ENCODE data around the gene EVA1C.
A peak's percentile ranks its signal among the peaks of the same experiment; 100 is the strongest.
"Not testable (repeated sequence)": the region's sequence is repeated elsewhere in the genome, so short reads cannot be mapped to it uniquely, and the experiment has no call there.

Gene EVA1C

DNA sequence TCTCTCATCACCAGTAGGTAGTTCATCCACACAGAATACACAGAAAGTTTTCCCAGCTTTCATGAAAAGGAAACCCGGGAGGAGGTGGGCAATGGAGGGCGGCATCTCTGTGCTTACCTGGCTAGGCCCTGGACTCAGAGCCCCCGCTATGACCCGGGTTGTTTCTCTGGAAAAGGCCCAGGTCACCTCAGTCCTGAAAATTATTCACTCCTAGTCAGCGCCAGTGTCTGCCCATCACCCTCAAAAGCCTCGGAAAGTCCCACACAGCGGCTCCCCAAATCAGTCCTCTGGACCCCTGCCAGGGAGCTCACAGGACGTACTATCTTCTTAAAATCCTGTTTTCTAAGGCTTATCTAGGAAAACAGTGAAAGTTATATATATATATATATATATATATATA is 121.6 kb downstream of the EVA1C start:
- no peak for DNase-seq

DNA sequence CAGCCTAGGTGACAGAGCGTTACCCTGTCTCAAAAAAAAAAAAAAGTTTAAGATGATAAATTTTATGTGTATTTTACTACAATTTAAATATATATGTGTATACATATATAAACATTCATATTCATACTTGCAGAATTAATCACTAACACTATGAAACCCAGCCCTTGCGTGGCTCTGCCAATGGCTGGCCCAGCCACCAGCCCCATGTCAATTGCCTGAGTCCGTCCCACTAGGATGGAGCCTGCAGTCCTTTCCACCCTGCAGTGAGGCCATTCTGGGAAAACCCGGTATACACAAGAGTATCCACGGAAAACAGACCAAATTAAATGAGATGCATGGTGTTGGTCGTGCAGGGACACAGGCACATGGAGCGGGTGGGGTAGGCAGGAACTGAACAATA is 123.1 kb downstream of the EVA1C start:
- no peak for DNase-seq

DNA sequence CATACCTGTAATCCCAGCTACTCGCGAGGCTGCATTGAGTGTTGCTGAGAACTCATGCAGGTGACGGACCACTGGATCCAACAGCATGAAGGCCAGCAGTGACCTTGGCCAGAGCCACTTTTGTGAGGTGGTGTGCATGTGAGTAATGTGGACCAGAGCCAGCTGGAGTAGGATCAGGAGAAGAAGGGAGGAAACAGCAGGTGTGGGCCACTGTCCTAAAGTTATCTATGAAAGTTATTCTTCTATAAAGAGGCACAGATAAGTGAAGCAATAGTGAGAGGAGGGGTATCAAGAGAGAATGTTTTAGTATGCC is 125.0 kb downstream of the EVA1C start:
- DNase-seq = no peak

DNA sequence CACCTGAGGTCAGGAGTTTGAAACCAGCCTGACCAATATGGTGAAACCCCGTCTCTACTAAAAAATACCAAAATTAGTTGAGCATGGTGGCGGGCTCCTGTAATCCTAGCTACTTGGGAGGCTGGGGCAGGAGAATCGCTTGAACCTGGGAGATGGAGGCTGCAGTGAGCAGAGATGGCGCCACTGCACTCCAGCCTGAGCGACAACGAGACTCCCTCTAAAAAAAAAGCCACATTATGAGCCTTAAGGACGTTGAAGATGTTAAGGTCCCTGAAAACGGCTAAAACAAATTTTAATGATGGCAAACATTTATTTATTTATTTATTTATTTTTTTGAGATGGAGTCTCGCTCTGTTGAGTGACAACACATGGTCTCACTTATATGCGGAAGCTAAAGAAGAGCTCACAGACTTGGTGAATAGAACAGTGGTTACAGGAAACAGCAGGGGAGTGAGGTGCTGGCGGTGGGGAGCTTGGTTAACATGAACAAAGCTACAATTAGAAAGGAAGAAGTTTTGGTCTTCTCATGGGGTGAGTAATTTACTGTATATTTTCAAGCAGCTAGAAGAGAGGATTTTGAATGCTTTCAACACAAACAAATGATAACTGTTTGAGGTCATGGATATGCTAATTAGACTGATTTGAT is 125.8 kb downstream of the EVA1C start:
- DNase-seq = no peak

DNA sequence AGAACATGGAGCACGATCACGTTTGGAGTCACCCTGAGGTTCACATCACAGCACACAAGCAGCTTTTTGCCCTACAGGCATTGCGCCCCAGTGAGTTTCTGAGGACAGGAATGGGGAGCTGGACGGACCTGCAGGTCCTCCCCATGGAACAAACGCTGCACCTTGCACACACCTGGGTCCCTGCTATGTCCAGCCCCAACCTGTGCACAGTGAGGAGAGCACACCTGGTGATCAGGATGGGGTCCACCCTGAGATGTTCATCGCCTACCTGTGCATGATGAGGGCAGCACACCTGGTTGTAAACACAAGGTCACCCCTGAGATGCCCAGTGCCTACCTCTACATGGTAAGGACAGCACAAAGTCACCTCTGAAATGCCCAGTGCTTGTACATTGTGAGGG is 126.9 kb downstream of the EVA1C start:
- DNase-seq = no peak

DNA sequence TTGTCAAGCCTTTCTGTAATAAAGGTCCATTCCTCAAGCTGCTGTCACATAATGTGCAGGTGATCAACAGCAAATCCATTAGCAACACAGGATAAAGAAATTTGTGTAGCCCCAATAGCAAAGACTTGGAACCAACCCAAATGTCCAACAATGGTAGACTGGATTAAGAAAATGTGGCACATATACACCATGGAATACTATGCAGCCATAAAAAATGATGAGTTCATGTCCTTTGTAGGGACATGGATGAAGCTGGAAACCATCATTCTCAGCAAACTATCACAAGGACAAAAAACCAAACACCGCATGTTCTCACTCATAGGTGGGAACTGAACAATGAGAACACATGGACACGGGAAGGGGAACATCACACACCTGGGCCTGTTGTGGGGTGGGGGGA is 130.6 kb downstream of the EVA1C start:
- DNase-seq = not testable (repeated sequence)

DNA sequence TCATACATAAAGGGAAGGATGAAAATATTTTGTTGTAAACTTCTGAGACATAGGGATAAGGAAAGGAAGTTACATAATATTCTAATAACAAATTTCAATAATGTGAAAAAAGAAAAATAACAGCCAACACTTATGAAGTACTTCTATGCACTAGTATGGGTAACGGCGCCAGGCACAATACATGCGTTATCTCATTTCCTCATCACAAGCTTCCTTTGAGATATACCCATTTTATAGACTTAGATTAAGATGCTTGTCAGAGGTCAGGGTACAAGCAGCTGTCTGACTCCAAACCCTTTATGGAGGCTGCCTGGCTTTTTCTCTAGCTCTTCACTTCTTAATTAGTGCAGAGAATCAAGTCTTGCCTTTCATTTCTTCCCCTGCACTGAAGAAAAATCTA is 131.5 kb downstream of the EVA1C start:
- no peak for DNase-seq

DNA sequence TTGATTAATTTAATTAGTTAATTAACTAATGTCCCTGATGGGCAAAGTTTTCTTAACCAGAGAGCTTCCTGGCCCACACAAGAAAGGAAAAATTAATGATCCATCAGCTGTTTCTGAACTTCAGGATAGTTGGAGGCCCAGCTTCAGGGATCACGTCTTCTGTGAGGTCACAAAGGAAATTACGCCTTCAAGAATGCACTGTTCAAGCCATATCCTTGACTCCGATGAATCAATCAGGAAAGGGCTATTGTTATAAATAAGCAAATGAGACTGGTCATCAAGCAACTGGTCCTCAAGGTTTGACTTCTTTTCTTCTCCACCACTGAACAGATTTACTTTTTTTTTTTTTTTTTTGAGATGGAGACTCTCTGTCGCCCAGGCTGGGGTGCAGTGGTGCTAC is 132.2 kb downstream of the EVA1C start:
- no peak for DNase-seq

DNA sequence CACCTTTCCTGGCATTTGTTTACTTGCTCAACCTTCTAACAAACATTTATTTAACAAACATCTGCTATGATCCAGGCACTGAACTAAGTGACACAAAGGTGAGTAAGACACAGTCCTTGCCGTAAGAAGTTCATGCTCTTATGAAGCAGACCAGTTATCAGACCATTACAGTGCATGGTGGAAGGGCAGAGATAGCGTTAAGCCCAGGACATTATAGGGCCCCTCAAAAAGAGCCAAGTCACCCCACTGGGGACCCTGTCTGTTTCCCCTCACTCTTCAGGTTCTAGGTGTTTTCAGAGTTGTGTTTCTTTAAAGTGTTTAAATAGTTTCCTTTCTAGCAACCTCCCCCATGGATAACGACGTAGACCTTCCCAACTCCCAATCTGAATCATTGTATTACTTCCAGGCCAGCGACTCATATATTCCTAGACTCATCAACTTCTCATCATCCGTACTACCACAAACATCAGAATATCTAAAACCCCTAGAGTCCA is 133.5 kb downstream of the EVA1C start:
- peak; percentile 80 for DNase-seq

DNA sequence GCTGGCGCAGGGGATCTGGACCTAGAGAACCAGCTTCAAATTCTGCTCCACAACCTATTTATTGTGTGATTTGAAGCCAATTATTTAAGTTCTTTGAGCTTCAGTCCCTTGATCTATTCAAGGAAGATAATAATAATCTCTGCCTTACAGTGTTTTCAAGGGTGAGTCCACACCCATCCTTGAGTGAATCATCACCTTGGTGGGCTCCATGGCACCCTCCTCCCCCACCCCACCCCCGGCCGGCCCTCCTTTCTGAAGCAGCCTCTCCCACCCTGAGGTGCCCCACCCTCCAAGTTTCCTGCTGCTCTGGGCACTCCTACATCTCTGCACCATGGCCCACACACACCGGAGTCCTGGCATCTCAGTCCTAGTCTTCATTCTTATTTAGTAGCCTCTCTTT is 134.5 kb downstream of the EVA1C start:
- peak; percentile 89 for DNase-seq

DNA sequence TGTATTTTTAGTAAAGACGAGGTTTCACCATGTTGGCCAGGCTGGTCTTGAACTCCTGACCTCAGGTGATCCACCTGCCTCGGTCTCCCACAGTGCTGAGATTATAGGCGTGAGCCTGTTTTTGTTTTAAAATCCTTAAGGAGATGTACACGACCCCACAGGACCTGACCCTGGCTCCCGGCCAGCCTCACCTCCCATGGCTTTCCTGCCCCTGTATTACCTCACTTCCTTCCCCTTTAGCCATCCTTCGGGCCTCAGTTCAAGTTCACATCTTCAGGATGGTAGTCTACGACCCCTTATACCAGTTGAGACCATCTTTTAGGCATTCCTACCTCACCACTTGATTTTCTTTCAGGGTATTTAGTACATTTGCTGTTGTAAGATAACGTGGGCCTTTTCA is 136.5 kb downstream of the EVA1C start:
- DNase-seq = no peak

DNA sequence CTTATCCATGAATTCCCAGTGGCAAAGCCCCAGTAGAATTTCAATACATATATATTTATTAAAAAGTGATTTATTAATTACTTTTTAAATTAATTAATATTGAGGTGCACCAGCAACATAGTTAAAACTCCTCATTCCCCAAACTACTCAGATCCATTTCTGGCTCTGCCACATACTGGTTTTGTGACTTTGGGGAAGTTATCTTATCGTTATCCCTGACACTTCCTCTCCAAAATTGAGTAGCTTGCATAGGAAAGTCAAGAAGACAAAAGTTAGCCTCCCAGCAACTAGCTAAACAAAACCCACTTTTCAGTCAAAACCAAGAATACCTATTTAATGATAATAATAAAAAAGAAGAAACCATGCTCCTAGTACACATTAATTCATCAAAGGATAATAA is 136.9 kb downstream of the EVA1C start:
- DNase-seq = peak; percentile 72

DNA sequence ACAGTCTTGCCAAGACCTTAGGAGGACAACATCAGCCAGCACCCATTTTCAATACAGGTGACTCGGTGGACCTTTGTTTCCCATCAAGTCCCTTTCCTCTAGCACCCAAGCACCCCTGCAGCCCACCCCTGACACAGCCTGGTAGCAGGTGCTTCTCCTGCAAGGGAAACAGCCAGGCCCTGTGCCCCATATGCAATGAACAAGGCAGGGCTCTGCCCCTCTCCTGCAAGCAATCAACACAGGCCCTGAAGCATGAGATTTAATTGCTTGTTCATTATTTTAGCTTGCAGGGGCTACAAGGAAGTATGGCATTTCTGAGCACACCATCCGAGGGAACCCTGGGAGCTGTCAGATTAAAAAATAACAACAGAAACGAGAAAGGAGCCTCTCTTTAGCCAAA is 137.4 kb downstream of the EVA1C start:
- DNase-seq = no peak

DNA sequence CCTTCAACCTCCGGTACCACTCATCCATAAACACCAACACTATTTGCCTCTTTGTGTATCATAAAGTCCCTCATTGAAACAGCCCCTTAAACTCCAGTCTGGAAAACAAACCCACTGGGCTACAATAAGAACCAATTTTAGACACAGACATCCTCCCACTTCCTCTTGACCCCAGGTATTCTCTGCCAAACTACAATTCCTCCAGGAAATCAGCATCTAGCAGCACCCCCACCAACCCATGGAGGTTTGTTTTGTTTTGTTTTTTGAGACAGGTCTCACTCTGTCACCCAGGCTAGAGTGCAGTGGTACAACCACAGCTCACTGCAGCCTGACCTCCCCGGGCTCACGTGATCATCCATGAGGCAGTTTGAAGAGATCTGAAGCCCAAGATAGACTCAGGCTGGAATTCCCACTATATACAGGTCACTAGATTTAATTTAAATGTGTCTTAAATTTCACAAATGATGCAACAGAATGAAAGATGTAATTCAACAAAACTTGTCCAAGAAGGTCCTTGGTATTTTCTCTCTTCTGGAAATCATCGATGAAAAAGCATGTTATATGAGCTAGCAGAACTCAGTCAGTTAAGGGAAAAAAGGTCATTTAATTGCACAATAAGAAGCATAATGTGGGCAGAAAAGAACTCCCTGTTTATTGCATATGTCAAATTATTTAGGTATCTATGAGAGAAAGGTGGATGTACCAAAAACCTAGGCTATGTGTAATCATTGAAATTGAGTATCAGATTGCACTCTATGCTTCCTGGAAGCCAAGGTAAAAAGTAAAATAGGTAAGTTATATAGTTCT is 142.5 kb downstream of the EVA1C start:
- DNase-seq = no peak

DNA sequence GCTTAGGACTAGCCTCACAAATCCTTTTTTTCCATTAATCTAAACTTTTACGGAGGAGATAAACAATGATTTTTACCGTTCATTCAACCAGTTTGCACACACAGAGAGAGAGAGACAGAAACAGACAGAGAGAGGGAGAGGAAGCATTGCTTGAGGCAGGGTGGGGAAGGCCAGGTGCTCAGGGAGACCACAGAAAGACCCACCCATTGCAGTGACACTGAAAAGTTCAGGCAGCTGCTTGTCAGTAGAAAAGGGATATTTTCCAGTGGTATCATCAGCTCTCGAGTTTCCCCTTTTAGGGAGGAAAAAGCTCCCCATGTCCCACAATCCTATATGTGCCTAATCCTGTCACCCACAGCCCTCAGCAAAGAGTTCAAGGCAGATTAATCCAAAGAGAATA is 145.6 kb downstream of the EVA1C start:
- no peak for DNase-seq

DNA sequence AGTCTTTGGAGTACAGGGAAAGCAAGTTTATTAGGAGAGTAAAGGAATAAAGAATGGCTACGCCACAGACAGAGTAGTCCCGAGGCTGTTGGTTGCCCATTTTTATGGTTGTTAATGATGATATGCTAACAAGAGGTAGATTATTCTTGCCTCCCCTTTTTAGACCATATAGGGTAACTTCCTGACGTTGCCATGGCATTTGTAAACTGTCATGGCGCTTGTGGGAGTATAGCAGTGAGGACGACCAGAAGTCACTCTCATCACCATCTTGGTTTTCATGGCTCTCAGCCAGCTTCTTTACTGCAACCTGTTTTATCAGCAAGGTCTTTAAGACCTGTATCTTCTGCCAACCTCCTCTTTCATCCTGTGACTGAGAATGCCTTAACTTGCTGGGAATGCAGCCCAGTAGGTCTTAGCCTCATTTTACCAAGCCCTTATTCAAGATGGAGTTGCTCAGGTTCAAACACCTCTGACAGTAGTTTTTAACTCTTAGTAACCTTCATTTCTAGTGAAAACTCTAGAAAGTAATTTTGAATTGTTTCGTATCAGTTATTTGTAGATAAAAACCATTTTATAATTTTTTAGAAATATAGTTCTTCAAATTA is 146.6 kb downstream of the EVA1C start:
- DNase-seq = no peak

DNA sequence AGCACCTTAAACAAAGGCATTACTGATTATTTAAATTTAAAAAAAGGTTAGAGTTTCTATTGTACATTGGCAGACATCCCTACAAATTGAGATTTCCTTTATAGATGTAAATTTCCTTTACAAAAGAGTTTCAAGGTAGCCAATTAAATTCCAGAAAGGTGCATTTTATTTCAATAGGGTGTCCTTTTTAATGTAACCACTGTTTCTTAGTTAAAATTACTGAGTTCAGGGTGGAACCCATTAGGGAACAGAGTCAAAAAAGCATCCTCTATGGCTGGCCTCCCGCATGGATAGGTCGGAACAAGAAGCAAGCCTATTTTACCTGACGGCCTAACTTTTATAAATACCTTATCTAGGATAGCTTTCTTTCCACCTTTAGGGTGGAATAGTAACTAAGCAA is 148.4 kb downstream of the EVA1C start:
- no peak for DNase-seq

DNA sequence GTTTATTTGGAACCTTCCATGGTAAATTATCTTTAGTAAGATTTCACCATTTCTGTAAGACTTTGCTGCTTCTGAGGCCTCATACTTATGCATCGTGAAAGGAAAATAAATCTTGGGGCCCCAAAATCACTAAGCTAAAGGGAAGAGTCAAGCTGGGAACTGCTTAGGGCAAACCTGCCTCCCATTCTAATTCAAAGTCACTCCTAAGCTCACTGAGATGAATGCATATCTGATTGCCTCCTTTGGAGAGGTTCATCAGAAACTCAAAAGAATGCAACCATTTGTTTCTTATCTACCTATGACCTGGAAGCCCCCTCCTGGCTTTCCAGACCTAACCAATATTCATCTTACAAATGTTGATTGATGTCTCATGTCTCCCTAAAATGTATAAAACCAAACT is 149.0 kb downstream of the EVA1C start:
- DNase-seq = not testable (repeated sequence)

DNA sequence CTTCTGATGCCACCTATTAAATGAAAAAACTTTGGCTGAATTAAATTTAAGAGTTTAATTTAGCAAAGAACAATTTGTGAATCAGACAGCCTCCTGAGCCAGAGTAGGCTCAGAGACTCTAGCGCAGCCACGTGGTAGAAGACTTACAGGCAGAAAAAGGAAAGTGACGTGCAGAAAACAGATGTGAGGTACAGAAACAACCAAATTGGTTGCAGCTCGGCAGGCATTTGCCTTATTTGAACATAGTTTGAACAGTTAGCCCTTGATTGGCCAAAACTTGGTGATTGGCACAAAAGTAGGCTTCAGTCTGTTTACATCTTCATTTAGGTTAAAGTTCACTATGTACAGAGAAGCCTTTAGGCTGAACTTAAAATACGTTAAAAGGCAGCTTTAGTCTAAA is 149.9 kb downstream of the EVA1C start:
- peak; percentile 74 for DNase-seq

DNA sequence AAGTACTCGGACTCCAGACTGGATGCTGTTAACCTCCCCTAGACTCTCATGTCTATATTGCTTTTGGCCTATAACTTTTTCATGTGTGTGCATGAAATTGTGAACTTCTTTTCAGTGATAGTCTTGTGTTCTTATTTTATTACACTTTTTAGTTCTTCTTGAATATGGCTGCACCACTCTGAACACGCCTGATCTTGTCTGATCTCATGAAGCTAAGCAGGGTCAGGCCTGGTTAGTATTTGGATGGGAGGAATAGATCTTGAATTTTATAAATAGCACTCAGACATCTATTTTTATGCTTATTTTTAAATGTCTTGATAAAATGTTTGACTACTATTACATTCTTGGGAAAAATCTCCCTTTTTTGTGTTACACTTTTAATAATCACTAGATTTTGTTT is 150.4 kb downstream of the EVA1C start:
- DNase-seq = no peak
